Measurements from ENCODE around the gene ZNF771. TPM values are rescaled to one million over a fixed set of nuclear protein-coding genes. Genes with fewer than 3 reads are reported as not detected.
"Not testable (repeated sequence)": the region's sequence is repeated elsewhere in the genome, so short reads cannot be mapped to it uniquely, and the experiment has no call there.

Gene ZNF771
- total RNA-seq, 1 donor from 2014 or later, result 8.6 TPM

GRCh38 chr16:30443631-30444030 is 36.2 kb downstream of the ZNF771 start:
- Mint-ChIP-seq H3K36me3 (ENCODE audit: low read depth) (peaks cover 31% of the 10 kb centered on the region), H3K4me1 (peaks cover 33% of the 10 kb centered on the region), H3K27me3 (no peaks in the 10 kb centered on the region), H3K27ac (peak overlapping the region; percentile 29), H3K9me3 (no peaks in the 10 kb centered on the region), H3K4me3 (peak overlapping the region; percentile 89)
- no peak for DNase-seq
- intact Hi-C loops (cut with micrococcal nuclease), result no loop called here

DNA sequence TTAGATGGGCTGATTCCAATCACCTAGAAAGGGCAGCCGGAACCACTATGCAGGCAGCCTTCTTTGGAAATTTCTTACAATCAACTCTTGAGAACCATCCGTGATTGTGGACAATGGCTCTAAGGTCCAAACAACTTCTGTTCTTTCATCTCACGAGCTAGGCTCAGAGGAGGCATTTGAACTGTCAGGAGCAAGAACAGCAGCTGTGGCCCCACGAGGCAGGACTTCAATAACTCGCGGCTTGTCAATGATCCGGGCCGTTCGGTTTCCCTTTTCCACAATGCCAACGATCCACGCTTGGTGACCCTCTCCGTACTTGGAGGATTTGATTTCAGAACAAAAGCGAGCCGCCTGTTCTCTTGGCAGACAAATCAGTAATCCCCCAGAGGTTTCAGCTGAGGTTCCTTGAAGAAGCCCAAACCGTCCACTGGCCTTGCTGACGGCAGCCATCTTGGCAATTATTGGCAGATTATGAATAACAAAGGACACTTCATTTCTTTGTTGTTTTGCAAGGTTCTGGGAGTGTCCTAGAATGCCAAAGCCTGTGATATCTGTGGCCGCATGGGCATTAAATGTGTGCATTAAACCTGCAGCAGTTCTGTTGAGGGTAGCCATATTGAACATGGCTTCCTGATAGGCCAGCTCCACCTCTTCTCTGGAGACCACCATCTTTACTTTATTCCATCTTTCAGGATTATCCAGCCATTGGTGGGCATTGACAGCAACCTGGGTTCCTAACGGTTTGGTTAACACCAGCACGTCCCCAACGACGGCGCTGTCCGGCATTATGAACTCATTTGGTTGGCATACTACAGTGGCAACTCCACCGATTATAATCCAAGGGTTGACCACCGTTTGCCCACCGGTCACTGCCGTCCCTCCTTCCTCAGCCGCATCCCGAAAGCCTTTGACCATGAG is 37.1 kb downstream of the ZNF771 start:
- H3K36me3 Mint-ChIP-seq (ENCODE audit: low read depth), result peaks cover 31% of the 10 kb centered on the region
- intact Hi-C loops (cut with micrococcal nuclease), result loop anchor here (1.0 kb wide), 3 partner anchors 9 to 14 kb away; partner anchors contain the start of gene DCTPP1
- H3K27me3 Mint-ChIP-seq, result no peaks in the 10 kb centered on the region
- no peak for DNase-seq
- peak overlapping the region; percentile 90 for H3K27ac Mint-ChIP-seq
- peak overlapping the region; percentile 89 for H3K4me3 Mint-ChIP-seq
- H3K9me3 Mint-ChIP-seq, result no peaks in the 10 kb centered on the region
- peaks cover 33% of the 10 kb centered on the region for H3K4me1 Mint-ChIP-seq

DNA sequence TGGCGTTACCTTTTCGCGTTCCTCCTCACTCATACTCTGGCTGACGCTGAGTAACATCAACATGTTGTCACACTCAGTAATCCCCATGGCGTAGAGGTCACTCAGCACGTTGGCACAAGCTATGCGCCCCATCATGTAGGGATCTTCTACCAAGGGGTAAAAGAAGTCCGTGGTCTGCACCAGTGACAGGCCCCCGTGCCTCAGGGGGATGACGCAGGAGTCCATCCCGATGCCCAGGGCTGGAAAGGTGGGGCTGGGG is 37.7 kb downstream of the ZNF771 start:
- H3K27me3 Mint-ChIP-seq, result no peaks in the 10 kb centered on the region
- peak overlapping the region; percentile 90 for H3K27ac Mint-ChIP-seq
- H3K9me3 Mint-ChIP-seq, result no peaks in the 10 kb centered on the region
- no peak for DNase-seq
- peaks cover 31% of the 10 kb centered on the region for H3K36me3 Mint-ChIP-seq (ENCODE audit: low read depth)
- H3K4me1 Mint-ChIP-seq, result peaks cover 33% of the 10 kb centered on the region
- peak overlapping the region; percentile 89 for H3K4me3 Mint-ChIP-seq
- intact Hi-C loops (cut with micrococcal nuclease), result loop anchor here (1.0 kb wide), 3 partner anchors 10 to 15 kb away; partner anchors contain the start of gene DCTPP1

DNA sequence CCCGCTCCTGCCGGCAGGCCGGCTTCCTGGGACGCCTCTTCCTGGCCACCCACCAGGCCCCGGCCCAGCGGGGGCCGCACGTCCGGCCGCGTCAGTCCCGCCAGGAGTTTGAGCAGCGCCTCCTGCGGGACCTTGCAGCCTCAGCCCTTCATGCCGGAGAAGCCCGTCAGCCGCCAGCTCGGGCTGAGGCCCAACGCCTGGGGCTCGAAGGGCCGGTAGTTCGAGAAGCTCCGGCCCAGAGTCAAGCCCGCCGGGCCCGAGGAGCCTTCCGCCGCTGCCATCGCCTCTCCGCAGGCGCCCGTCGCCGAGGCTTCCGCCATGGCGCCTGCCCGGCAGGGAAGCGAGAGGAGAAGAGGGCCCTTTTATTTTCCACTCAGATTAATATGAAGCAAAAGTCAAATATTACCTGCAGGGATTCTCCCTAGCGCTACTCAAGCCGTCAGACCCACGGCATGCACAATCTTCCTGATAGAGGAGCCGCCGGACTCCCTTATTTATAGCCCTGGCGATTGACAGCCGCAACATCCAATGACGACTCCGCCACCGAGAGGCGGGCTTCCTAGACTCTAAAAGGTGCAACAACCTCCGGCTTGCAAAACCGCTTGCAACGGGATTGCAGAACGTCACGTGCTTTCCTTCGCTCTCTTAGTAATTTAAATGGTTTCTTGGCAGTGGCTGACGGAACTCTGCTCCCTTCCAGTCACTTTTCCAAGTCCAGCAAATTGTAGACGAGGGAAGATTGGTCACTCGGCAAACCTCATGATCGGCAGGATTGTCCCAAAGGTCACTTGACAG is 38.2 kb downstream of the ZNF771 start, which contains the start of gene SEPHS2:
Gene SEPHS2 (minus strand): TSS at position 467 of the 795 bp plus-strand sequence. CDS start 147 bp downstream, at position 320.
- DNase-seq, result peak; percentile 99
- H3K27ac Mint-ChIP-seq, result peak within 1 kb of the TSS; percentile 93
- intact Hi-C loops (cut with micrococcal nuclease), result loop anchor here (1.0 kb wide), 3 partner anchors 10 to 15 kb away; partner anchors contain the start of gene DCTPP1

GRCh38 chr16:30446203-30446595 is 38.8 kb downstream of the ZNF771 start:
- peak overlapping the region; percentile 89 for H3K4me3 Mint-ChIP-seq
- no peaks in the 10 kb centered on the region for H3K9me3 Mint-ChIP-seq
- H3K4me1 Mint-ChIP-seq, result peaks cover 38% of the 10 kb centered on the region
- no peak for DNase-seq
- intact Hi-C loops (cut with micrococcal nuclease), result no loop called here
- peak overlapping the region; percentile 93 for H3K27ac Mint-ChIP-seq
- H3K27me3 Mint-ChIP-seq, result no peaks in the 10 kb centered on the region
- H3K36me3 Mint-ChIP-seq (ENCODE audit: low read depth), result peaks cover 31% of the 10 kb centered on the region

More for the DNA sequence above, 38.2 kb downstream of the ZNF771 start, which contains the start of gene SEPHS2:
- H3K27me3 Mint-ChIP-seq, result no peaks in the 10 kb centered on the region
- peak within 1 kb of the TSS; percentile 89 for H3K4me3 Mint-ChIP-seq
- no peaks in the 10 kb centered on the region for H3K9me3 Mint-ChIP-seq
- H3K4me1 Mint-ChIP-seq, result peaks cover 34% of the 10 kb centered on the region
- H3K36me3 Mint-ChIP-seq (ENCODE audit: low read depth), result peaks cover 31% of the 10 kb centered on the region

- H3K9me3 Mint-ChIP-seq, result no peaks in the 10 kb centered on the region
- H3K27ac Mint-ChIP-seq, result peak overlapping the region; percentile 34
- no peak for DNase-seq
- intact Hi-C loops (cut with micrococcal nuclease), result no loop called here
- peaks cover 42% of the 10 kb centered on the region for H3K4me1 Mint-ChIP-seq
- no peak overlapping the region for H3K4me3 Mint-ChIP-seq
- peaks cover 26% of the 10 kb centered on the region for H3K36me3 Mint-ChIP-seq (ENCODE audit: low read depth)
- H3K27me3 Mint-ChIP-seq, result no peaks in the 10 kb centered on the region
These were observed 40.3 kb downstream of the ZNF771 start for GRCh38 chr16:30447512-30448226.

DNA sequence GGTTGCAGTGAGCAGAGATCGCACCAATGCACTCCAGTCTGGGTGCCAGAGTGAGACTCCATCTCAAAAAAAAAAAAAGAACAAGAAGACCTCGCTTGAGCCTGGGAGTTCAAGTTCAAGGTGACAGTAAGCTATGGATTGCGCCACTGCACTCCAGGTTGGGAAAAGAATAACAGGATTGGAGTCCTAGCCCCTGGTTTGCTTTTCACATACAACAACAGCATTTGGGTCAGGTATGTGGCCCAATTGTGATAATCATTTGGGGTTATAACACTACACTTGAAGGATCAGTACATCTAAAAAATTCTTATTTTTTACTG is 41.7 kb downstream of the ZNF771 start:
- Mint-ChIP-seq H3K4me1 (peaks cover 42% of the 10 kb centered on the region), H3K36me3 (ENCODE audit: low read depth) (peaks cover 14% of the 10 kb centered on the region), H3K27me3 (no peaks in the 10 kb centered on the region), H3K27ac (no peak overlapping the region), H3K4me3 (no peak overlapping the region), H3K9me3 (no peaks in the 10 kb centered on the region)
- intact Hi-C loops (cut with micrococcal nuclease), result loop anchor here (1.0 kb wide), 2 partner anchors 19 to 22 kb away; partner anchors contain the start of gene DCTPP1
- no peak for DNase-seq

DNA sequence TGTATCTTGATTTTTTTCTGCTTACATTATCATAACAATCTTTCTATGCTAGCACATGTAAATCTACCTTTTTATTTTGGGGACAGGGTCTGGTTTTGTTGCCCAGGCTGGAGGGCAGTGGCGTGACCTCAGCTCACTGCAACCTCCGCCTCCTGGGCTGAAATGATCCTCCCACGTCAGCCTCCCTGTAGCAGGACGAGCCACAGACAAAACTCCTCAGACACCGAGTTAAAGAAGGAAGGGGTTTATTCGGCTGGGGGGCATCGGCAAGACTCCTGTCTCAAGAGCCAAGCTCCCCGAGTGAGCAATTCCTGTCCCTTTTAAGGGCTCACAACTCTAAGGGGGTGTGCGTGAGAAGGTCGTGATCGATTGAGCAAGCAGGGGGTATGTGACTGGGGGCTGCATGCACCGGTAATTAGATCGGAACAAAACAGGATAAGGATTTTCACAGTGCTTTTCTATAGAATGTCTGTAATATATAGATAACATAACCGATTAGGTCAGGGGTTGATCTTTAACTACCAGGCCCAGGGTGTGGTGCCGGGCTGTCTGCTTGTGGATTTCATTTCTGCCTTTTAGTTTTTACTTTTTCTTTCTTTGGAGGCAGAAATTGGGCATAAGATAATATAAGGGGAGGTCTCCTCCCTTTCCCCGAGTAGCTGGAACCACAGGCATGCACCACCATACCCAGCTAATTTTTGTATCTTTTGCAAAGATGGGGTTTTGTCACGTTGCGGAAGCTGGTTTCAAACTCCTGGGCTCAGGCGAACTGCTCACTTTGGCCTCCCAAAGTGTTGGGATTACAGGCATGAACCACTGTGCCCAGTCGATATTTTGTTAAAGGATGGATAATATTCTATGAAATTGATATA is 45.5 kb downstream of the ZNF771 start:
- Mint-ChIP-seq H3K4me3 (peak overlapping the region; percentile 60), H3K27ac (peak overlapping the region; percentile 55), H3K4me1 (peaks cover 60% of the 10 kb centered on the region)
- intact Hi-C loops (cut with micrococcal nuclease); H3K36me3 Mint-ChIP-seq (ENCODE audit: low read depth); H3K27me3 Mint-ChIP-seq; DNase-seq; H3K9me3 Mint-ChIP-seq: not testable (repeated sequence)

DNA sequence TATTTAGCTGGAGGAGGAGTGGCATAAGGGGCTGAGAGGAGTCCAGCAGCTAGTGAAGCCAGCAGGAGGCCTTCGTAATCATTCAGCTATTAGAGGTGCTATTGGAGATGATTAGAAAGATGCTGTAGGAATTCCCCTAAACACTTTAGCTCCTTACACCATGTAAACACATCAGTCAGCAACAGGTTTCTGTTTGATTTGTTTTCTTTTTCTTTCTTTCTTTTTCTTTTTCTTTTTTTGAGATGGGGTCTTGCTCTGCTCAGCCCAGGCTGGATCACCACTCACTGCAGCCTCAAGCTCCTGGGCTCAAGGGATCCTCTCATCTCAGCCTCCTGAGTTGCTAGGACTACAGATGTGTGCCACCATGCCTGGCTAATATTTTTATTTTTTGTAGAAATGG is 48.9 kb downstream of the ZNF771 start:
- H3K27ac Mint-ChIP-seq, result peak overlapping the region; percentile 95
- intact Hi-C loops (cut with micrococcal nuclease), result loop anchor here (1.0 kb wide), 1 partner anchor 11 kb away; the partner anchor contains the start of gene SEPHS2
- H3K36me3 Mint-ChIP-seq (ENCODE audit: low read depth), result no peaks in the 10 kb centered on the region
- peaks cover 69% of the 10 kb centered on the region for H3K4me1 Mint-ChIP-seq
- peak overlapping the region; percentile 31 for H3K4me3 Mint-ChIP-seq
- H3K9me3 Mint-ChIP-seq, result no peaks in the 10 kb centered on the region
- no peak for DNase-seq
- H3K27me3 Mint-ChIP-seq, result no peaks in the 10 kb centered on the region

- Mint-ChIP-seq H3K4me3 (peak overlapping the region; percentile 31), H3K27ac (peak overlapping the region; percentile 95), H3K9me3 (no peaks in the 10 kb centered on the region), H3K36me3 (ENCODE audit: low read depth) (peaks cover 2% of the 10 kb centered on the region), H3K27me3 (no peaks in the 10 kb centered on the region), H3K4me1 (peaks cover 76% of the 10 kb centered on the region)
- DNase-seq, result peak; percentile 62
- intact Hi-C loops (cut with micrococcal nuclease), result no loop called here
These were observed 49.9 kb downstream of the ZNF771 start for GRCh38 chr16:30457256-30457655.

DNA sequence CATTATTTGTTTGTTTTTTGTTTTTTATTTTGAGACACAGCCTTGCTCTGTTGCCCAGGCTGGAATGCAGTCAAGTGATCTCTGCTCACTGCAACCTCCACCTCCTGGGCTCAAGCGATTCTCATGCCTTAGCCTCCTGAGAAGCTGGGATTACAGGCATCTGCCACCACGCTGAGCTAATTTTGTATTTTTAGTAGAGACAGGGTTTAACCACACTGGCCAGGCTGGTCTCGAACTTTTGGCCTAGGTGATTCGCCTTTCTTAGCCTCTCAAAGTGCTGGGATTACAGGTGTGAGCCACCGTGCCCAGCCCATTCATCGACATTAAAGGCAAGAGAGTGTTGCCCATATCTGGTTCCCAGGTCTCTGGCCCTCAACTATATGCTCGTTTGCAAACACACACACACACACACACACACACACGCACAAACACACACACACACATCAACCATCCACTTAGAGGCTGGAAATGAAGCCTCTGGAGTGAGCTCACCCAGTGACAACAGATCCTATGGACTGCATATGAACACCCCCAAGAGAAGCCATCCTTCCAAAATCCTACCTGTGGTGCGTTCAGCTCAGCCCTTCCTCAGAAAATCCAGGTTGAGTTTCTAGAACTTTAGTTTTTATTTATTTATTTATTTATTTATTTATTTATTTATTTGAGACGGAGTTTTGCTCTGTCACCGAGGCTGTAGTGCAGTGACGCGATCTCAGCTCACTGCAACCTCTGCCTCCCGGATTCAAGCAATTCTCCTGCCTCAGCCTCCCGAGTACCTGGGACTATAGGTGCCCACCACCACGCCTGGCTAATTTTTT is 50.5 kb downstream of the ZNF771 start:
- Mint-ChIP-seq H3K36me3 (ENCODE audit: low read depth) (peaks cover 2% of the 10 kb centered on the region), H3K9me3 (no peaks in the 10 kb centered on the region), H3K4me1 (peaks cover 71% of the 10 kb centered on the region), H3K27me3 (no peaks in the 10 kb centered on the region), H3K4me3 (peak overlapping the region; percentile 75), H3K27ac (peak overlapping the region; percentile 95)
- intact Hi-C loops (cut with micrococcal nuclease), result no loop called here
- DNase-seq, result peak; percentile 70

Data from activated CD4-positive, alpha-beta T cell treated with anti-CD3 and anti-CD28 coated beads, Interleukin-2, amount 10 ng/mL, durations not matched to agents 24 days and 14 days (primary cell).